T-helper 22 cell (primary cell): ENCODE measurements around the gene LSR.
"Not testable (repeated sequence)": the region's sequence is repeated elsewhere in the genome, so short reads cannot be mapped to it uniquely, and the experiment has no call there.

ENCODE experiments used
- DNase-seq: peaks from one replicate; pipeline ENCODE4 v3.0.0-alpha.2; 2020; ENCODE audit warnings: low read depth

Gene LSR

GRCh38 chr19:35267353-35267817, 18.6 kb downstream of the LSR start:
- peak; percentile 12 for DNase-seq

- peak; percentile 55 for DNase-seq
Measured at GRCh38 chr19:35267818-35268535, 19.2 kb downstream of the LSR start.

- DNase-seq = peak; percentile 58
Measured at GRCh38 chr19:35268536-35269437, 20.0 kb downstream of the LSR start, which contains the start of gene USF2. Gene USF2, plus strand, starts transcription at chr19:35268962. Its CDS starts 140 bp downstream, at chr19:35269102.

GRCh38 chr19:35269438-35270117, 20.8 kb downstream of the LSR start:
- peak; percentile 56 for DNase-seq

- DNase-seq = no peak
Measured at GRCh38 chr19:35270381-35270811, 21.6 kb downstream of the LSR start.

GRCh38 chr19:35271546-35271945, 22.7 kb downstream of the LSR start:
- DNase-seq = no peak

- DNase-seq = no peak
Measured at GRCh38 chr19:35272122-35272719, 23.4 kb downstream of the LSR start.

GRCh38 chr19:35272954-35273649, 24.3 kb downstream of the LSR start:
- DNase-seq = no peak

- no peak for DNase-seq
Measured at GRCh38 chr19:35273686-35274259, 25.0 kb downstream of the LSR start.

- no peak for DNase-seq
Measured at GRCh38 chr19:35274323-35274722, 25.5 kb downstream of the LSR start.

GRCh38 chr19:35276706-35277281, 28.0 kb downstream of the LSR start:
- no peak for DNase-seq

- DNase-seq = no peak
Measured at GRCh38 chr19:35278578-35279284, 29.9 kb downstream of the LSR start.

- no peak for DNase-seq
Measured at GRCh38 chr19:35279374-35279773, 30.6 kb downstream of the LSR start.

- DNase-seq = no peak
Measured at GRCh38 chr19:35279985-35280821, 31.4 kb downstream of the LSR start.

GRCh38 chr19:35281303-35281702, 32.5 kb downstream of the LSR start:
- no peak for DNase-seq

GRCh38 chr19:35284153-35285094, 35.6 kb downstream of the LSR start:
- DNase-seq = no peak

- no peak for DNase-seq
Measured at GRCh38 chr19:35285095-35285449, 36.3 kb downstream of the LSR start.

GRCh38 chr19:35285465-35285864, 36.7 kb downstream of the LSR start:
- DNase-seq = not testable (repeated sequence)
